ENCODE data around the gene USP3.

DNA sequence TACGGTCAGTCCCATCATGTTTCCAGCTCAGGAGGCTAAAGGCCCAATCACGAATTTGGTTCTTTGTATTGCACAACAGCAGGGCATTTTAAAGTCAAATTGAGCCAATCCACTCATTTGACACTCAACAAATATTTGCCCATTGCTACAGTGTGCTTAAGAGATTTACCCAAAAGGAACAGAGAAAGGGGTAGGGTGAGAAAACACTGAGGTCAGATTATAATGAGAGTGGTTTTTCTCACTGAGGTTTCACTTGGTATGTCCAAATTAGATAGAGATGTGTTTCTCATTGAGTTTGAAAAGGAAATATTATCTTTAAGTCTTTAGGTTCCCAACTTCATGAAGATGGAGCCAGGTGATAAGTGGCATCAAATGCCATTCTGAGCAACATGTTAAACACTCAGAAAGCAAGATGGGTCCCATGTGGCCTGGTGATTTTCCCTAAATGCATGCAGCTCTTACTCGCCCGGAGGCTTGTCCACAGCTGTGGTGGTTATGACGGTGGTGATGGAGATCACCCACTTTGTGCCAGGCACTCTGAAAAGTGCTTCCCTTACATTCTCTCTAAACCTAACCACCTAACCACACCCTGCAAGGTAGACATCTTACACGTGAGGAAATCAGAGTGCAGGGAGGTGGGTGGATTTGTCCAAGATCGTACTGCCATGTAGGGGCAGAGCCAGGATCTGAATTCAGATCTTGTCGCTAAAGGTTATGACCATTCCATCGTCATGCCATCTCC lies 31.2 kb upstream of the USP3 start:
- no peak for TF ChIP-seq POLR2A (IDR thresholded peaks at IDR 0.05; ENCODE audit: low read depth, low read length)
- TF ChIP-seq POLR2AphosphoS5 (IDR thresholded peaks at IDR 0.05; ENCODE audit: low read depth, low read length), result no peak

All from GM12891 (cell line).